ENCODE measurements around the gene WDFY2.

Gene WDFY2

GRCh38 chr13:51747438-51748434 lies 163.5 kb downstream of the WDFY2 start:
- DNase-seq, result no peak

GRCh38 chr13:51756651-51757050 lies 172.4 kb downstream of the WDFY2 start:
- no peak for DNase-seq

- DNase-seq, result no peak
Measured at GRCh38 chr13:51758691-51759090, 174.4 kb downstream of the WDFY2 start.

- no peak for DNase-seq
Measured at GRCh38 chr13:51759240-51759639, 175.0 kb downstream of the WDFY2 start.

- DNase-seq, result no peak
Measured at GRCh38 chr13:51760592-51760991, 176.3 kb downstream of the WDFY2 start.

- no peak for DNase-seq
Measured at GRCh38 chr13:51761643-51762350, 177.5 kb downstream of the WDFY2 start.

- no peak for DNase-seq
Measured at GRCh38 chr13:51763486-51763885, 179.2 kb downstream of the WDFY2 start.

GRCh38 chr13:51764184-51765141 lies 180.2 kb downstream of the WDFY2 start:
- DNase-seq, result peak; percentile 35

- DNase-seq, result no peak
Measured at GRCh38 chr13:51765142-51765515, 180.9 kb downstream of the WDFY2 start.

GRCh38 chr13:51767100-51767499 lies 182.8 kb downstream of the WDFY2 start:
- no peak for DNase-seq

- no peak for DNase-seq
Measured at GRCh38 chr13:51768378-51768921, 184.2 kb downstream of the WDFY2 start.

- no peak for DNase-seq
Measured at GRCh38 chr13:51768976-51769375, 184.7 kb downstream of the WDFY2 start.

GRCh38 chr13:51769455-51770127 lies 185.3 kb downstream of the WDFY2 start:
- DNase-seq, result no peak

- no peak for DNase-seq
Measured at GRCh38 chr13:51770160-51770559, 185.9 kb downstream of the WDFY2 start.

- no peak for DNase-seq
Measured at GRCh38 chr13:51770681-51771417, 186.6 kb downstream of the WDFY2 start.

- DNase-seq, result no peak
Measured at GRCh38 chr13:51771418-51772104, 187.3 kb downstream of the WDFY2 start.

- no peak for DNase-seq
Measured at GRCh38 chr13:51772105-51772455, 187.8 kb downstream of the WDFY2 start.

GRCh38 chr13:51772781-51773180 lies 188.5 kb downstream of the WDFY2 start:
- DNase-seq, result no peak

GRCh38 chr13:51773515-51773914 lies 189.3 kb downstream of the WDFY2 start:
- DNase-seq, result no peak

GRCh38 chr13:51776179-51776578 lies 191.9 kb downstream of the WDFY2 start:
- no peak for DNase-seq

GRCh38 chr13:51777921-51778320 lies 193.7 kb downstream of the WDFY2 start:
- no peak for DNase-seq
